Globus pallidus (tissue), 1 donor: ENCODE results near the gene NUP188.
"Not testable (repeated sequence)": the region's sequence is repeated elsewhere in the genome, so short reads cannot be mapped to it uniquely, and the experiment has no call there.

ENCODE experiments used
- DNase-seq: peaks from one replicate; pipeline ENCODE4 v3.0.0-alpha.2; 2015; ENCODE audit warnings: low spot score

The NUP188 gene

DNA sequence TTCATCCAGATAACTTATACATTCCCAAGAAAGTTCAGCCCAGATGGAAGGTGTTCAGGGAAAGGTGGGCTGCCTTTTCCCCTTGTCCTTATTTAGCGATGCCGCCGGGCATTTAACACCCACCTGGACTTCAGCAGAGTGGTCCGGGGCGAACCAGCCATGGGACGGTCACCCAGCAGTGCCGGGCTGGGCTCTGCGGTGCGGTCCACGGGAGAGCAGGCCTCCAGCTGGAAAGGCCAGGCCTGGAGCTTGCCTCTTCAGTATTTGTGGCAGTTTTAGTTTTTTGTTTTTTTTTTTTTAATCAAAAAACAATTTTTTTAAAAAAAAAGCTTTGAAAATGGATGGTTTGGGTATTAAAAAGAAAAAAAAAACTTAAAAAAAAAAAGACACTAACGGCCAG, 30.8 kb upstream of the NUP188 start:
- DNase-seq, result no peak

DNA sequence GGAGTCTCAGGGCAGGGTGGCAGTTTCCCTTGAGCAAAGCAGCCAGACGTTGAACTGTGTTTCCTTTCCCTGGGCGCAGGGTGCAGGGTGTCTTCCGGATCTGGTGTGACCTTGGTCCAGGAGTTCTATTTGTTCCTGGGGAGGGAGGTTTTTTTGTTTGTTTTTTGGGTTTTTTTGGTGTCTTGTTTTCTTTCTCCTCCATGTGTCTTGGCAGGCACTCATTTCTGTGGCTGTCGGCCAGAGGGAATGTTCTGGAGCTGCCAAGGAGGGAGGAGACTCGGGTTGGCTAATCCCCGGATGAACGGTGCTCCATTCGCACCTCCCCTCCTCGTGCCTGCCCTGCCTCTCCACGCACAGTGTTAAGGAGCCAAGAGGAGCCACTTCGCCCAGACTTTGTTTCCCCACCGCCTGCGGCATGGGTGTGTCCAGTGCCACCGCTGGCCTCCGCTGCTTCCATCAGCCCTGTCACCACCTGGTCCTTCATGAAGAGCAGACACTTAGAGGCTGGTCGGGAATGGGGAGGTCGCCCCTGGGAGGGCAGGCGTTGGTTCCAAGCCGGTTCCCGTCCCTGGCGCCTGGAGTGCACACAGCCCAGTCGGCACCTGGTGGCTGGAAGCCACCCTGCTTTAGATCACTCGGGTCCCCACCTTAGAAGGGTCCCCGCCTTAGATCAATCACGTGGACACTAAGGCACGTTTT, 30.2 kb upstream of the NUP188 start:
- peak; percentile 73 for DNase-seq

DNA sequence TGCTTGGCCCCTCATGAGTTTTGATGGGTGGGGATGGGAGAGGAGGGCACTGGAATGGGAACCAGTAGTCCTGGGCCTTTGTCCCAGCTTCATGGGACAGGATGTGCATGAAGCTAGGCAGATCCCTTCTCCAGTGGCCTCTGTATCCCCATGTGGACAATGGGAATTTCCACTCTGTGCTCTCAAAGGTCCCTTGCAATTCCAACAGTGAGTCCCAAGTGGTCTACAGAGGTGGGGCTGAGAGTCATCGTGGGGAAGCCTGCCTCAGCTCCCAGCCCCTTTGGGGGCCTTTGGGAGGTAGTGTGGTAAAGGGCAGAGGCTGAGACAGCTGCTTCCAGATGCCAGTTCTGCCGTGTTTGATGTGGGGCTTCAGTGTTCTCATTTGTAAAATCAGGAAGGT, 28.6 kb upstream of the NUP188 start:
- no peak for DNase-seq

DNA sequence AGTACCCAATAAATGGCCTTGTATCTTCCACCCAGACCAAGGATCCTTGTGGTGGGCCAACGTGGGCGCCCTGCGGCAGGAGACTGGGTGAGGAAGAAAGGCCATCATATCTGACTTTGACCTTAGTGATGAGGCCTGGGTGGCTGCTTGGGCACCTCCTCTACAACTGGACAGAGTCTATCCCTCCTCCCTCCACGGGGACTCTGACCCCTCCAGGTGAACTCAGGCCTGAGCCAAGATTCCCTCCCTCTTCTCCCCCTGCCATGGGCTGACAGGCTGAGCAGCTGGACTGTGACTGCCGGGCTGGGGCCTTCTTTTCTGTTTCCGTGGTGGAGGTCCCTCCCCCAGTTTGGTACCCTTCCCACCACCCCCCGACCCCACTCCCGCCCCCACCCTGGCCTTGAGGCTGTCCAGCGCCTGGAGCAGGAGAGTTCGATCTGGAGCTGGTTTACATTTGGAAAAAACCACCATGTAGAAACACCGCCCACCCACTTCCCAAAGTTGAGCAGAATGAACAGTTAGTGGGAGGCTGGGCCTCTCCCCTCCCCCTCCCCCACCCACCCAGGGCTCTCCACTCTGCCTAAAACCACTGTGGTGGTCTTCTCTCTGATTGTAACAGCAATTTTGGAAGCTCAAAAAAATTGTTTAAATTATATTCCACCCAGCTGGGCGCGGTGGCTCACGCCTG, 28.0 kb upstream of the NUP188 start:
- DNase-seq, result no peak

DNA sequence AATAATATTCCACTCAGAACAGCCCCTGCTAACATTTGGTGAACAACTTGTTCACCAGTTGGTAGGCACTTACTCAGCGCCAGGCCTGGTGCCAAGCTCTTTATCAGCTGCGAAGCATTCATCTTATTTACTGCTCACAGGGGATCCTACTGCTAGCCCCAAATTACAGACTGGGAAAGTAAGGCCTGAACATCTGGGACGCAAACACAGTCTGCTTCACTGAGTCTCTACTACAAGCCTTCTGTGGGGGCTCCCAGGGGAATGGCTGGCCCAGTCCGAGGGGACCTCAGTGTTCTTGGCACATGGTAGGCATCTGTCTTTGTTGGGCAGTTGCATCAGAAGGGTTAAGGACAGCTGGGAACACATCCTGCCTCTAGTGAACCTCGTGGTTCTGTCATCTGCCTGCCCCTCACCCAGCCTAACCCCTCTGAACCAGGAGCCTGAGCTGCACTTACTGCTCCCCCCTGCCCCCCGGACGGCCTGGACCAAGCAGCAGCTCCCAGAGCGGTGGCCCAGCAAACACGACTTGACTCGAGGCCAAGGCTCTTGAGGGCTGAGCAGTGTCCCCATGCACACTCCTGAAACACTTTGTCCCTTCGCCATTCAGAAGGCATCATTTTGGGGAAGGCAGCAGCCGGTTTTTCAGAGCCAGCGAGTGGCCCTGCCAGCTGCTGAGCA, 27.0 kb upstream of the NUP188 start, which contains the start of gene PHYHD1:
PHYHD1 (plus strand) TSS at position 602 of the 678 bp plus-strand sequence. CDS start 1,342 bp downstream, outside the sequence.
- DNase-seq, result peak; percentile 80

DNA sequence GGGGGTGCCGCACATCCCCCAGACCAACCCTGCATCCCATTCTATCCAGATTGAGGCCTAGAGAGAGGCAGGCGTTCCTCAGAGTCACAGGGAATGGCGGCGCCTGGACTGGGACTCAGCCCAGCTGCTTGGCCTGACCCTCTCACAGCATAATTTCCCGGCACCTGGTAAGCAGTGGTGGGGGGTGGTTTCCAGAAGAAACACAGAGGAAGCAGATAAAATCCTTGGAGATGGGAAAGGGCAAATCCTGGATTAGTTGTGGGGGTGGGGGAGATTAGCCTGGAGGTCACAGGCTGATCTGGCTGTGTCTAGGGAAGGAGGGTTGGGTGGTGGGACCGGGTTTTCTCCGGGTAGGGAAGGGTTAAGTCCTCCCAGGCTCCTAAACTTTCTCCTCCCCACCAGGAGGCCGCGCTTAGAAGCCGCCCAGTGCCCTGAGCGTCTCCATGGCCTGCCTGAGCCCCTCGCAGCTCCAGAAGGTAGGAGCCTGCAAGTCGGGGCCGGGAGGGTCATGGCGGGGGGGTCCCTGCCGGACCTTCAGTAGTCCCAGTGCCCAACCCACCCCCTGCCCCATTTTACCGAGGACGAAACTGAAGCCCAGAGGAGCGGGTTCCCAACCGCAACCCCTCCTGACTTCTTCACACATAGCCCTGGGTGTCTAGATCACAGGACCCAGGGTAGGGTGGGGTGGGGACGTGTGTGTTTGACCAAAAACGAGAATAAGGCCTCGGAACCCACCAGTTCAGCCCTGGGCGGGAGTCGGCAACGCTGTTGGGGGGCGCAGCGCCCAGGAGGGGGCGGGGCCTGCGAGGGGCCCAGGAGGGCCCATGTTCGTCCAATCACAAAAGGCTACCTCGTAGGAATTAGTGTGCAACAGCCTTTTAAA, 25.4 kb upstream of the NUP188 start:
- no peak for DNase-seq

DNA sequence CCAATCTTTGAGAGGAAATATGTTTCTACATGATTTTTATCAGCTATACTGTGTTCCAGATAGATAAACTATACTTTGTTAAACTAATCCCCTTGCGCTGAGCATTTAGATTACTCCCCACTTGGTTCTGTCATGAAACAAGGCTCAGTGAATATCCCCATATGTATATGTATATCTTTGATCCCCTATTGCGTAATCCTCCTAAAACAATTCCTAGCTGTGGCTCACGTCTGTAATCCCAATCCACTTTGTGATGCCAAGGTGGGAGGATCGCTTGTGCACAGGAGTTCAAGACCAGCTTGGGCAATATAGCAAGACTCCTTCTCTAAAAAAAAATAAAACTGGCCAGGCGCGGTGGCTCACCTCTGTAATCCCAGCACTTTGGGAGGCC, 24.0 kb upstream of the NUP188 start:
- DNase-seq, result no peak

DNA sequence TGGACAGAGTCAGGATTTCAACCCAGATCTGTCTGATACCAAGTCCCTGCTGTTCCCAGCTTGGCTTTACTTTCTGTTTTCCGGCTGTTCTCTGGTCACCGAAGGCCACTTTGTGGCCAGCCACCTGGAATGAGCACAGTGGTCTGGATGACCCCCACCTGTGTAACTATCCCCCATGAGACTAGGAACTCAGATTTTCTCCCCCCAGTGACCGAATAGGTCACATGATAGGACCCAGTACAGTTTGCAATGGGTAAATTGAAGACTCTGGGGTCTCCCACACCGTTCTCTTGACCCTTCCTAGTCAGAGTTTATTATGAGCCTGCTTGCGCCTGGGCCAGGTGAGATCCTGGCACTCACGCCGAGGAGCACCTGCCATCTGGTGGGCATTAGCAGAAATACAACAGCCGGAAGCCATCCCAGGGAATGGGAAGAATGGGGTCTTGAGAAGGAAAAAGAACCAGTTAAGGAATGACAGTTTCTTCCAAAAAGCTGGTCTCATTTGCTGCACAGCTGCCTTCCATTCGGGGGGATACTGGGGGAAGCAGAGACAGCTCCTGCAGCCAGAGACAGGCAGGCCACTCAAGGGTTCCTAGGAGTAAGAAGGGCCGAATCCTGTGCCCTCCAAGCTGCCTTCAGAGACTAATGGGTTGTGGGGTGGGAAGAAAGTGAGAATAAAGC, 19.6 kb upstream of the NUP188 start:
- DNase-seq, result no peak

DNA sequence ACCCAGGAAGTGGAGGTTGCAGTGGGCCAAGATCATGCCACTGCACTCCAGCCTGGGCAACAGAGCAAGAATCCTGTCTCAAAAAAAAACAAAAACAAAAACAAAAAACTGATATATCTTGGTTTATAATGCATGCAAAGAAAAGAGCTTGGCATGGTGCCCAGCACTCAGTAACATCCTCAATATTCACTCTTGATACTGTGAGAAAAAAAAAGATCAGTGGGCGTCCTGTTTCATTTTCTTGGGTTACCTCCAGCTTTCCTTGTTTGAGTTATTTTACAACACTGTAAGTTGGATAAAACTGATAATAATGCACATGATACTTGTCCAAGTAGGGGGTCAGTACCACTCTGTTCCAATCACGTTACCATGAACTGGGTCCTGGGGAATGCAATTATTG, 18.9 kb upstream of the NUP188 start:
- DNase-seq, result no peak

DNA sequence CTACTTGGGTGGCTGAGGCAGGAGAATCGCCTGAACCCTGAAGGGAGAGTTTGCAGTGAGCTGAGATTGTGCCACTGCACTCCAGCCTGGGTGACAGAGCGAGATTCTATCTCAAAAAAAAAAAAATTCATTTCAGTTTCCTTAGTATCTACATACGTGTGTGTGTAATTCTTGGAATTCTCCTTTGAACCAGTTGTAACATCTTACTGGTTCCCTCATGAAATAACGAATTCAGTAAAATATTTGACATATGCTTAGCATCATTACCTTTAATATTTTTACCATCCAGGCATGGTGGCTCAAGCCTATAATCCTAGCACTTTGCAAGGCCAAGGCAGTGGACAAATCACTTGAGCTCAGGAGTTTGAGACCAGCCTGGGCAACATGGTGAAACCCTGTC, 17.9 kb upstream of the NUP188 start:
- no peak for DNase-seq

DNA sequence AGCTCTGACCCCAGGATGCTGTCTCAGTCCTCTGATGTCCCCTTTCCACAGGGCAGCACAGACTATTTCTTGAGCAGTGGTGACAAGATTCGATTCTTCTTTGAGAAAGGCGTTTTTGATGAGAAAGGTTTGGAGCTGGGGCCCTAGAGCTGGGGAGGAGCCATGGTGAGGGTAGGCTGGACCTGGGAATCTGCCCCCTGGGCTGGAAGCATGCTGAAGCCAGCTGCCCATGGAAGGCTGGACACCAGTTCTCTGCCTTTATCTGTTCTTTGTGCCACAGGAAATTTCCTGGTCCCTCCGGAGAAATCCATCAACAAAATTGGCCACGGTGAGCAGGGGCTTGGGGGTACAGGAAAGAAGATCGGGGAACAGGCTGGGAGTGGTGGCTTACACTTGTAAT, 13.8 kb upstream of the NUP188 start:
- no peak for DNase-seq

DNA sequence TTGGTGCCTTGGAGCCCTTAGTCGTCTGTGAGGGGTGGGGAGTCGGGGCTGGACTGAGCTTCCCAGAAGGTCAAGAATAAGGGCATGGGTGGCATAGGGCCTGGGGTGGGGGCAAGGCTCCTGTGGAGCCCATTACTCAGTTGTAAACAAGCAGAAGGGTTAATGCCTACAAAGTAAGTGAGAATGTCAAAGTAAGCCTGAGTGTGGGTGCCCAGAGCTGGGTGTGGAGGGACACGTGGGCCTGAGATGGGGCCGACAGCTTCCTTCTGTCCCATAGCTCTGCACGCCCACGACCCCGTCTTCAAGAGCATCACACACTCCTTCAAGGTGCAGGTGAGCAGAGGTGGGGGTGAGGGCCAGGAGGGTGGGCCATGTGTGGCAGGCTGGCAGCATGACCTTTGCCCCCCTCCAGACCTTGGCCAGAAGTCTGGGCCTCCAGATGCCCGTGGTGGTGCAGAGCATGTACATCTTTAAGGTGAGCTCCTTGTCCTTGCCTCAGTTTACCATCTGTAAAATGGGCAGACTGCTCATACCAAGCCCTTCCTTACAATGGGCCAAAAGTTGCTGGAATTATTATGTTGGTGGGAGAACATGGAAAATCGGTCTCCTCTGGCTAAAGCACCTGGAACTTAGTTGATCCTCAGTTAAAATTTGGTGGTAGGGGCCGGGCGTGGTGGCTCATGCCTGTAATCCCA, 11.2 kb upstream of the NUP188 start:
- DNase-seq, result no peak

DNA sequence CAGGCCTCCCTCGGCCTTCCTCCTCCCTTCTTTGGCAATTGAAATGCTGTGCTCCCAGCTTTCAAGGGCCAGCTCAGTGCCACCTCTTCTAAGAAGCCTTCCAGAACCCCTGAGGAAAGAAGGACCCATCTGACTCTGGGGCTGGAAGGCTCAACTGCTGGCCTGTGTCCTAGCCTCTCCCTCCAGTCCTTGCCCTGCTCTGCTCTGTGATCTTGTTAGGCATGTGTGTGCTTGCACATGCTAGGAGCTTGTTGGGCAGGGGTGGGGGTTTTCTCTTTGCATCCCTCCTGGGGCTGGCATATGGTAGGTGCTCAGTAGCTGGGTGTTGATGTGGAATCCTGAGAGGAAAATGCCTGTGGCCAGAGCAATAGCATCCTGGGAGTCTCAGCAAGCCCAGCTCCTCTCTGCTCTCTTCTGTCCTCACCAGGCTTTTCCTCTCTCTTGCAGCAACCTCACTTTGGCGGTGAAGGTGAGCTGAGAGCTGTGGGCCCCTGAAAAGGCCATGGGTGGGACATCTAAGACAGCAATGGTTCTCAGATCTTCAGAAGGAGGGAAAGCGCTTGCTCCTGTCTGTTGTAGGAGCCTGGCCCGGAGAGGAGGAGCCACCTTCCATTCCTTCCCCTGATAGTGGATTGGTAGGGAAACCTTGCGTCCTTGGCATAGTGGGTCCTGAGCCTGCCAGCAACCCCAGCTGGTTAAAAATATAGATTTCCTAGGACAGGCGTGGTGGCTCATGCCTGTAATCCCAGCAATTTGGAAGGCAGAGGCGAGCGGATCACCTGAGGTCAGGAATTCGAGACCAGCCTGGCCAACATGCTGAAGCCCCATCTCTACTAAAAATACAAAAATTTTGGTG, 10.0 kb upstream of the NUP188 start:
- DNase-seq, result no peak

DNA sequence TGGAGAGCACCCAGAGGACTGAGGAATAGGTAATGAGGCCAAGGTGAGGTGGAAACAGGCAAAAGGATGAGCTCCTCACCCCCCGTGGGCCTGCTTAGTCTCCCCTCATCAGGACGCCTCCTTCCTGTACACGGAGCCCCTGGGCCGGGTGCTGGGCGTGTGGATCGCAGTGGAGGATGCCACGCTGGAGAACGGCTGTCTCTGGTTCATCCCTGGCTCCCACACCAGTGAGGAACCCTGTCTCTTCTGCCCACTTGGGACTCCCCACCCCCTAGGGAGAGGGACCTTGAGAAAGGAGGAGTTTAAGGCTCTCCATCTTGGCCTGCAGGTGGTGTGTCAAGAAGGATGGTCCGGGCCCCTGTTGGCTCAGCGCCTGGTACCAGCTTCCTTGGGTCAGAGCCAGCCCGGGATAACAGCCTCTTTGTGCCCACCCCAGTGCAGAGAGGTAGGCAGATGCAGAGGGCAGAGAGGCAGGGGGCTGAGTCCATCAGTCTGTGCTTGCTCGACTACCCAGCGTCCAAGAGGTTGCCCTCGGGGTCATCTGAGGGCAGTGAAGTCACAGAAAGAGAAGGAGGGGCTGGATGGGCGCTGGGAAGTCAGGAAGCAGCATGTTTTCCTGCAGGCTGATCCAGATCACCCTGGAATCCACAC, 7.1 kb upstream of the NUP188 start:
- no peak for DNase-seq

DNA sequence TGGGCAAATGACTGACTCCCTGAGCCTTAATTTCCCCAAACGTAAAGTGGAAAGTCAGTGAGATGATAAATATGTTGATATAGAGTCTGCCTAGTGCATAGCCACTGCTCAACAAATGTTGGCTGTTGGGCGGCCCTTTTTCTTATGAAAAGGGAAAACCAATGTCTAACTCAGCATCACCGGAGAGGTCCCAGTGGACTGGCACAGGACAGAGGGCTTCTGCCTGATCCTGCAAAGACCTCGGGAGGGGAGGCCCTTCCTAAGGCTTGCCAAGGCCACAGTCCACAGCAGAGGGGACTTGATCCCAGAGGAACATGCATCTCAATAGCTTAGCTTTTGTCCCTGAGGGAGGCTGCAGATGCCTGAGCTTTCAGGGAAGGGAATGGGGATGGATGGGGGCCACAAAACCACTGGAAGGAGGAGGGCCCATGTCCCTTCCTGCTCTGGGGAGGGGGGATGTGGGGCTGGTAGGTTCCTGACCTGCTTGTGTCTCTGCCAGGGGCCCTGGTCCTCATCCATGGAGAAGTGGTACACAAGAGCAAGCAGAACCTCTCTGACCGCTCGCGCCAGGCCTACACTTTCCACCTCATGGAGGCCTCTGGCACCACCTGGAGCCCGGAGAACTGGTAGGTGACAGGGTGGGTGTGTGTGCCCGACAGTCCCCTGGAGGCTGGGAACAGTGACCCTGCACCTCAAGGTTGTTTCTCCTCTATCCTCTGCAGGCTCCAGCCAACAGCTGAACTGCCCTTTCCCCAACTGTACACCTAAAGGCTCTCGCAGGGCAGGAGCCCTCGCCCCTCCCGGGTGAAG, 6.3 kb upstream of the NUP188 start:
- no peak for DNase-seq

DNA sequence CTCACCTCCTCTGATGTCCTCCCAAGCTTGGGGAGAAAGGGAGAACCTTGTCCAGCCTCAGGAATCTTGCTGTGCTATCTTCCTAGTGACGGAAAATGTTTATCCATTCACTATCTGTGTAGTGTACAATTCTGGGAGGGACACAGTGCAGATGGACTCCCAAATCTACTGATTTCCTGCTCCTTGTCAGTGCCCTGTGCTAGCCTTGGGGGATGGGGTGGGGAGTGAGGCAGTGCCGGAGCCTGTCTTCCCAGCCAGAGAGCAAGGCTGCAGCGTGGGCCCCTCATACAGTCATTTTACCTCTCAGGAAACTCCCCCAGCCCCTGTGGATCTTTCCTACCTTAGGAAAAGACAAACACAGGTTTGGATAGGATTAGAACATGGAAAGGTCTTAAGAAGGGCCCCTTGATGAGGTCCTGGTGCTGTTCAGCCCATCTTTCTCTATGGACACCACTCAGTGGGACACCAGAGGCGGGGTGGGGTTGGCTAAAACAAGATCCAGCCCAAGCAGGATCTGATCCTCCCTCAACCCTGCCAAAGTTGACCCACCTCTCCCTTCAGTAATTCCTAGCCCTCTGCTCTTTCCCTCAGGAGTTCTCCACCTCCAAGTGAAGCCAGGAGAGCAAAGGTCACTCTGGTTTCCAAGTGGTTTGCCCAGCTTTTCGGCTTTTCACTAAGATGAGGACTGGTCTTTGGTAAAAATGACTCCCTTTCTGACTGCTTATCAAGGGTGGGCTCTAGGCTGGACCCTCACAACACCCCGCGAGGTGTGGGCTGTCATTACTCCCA, 3.5 kb upstream of the NUP188 start:
- DNase-seq, result no peak

DNA sequence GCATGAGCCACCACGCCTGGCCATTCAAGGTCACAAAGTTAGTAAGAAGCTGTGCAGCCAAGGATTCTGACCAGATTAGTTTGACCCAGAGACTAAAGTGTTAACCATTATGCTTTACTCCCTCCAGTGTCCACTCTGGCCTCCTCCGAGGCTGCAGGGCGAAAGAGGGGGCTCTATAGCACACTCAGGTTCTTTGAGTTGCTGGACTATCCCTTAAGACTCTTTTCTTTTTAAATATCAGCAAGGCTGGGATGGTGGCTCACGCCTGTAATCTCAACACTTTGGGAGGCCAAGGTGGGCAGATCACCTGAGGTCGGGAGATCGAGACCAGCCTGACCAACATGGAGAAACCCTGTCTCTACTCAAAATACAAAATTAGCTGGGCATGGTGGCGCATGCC, 2.5 kb upstream of the NUP188 start:
- not testable (repeated sequence) for DNase-seq
